Left kidney (tissue), 8 donors: ENCODE results near the gene SPDEF. TPM values are rescaled to one million over a fixed set of nuclear protein-coding genes. Genes with fewer than 3 reads are reported as not detected.

ENCODE experiments used
- DNase-seq: peaks from one replicate; pipeline ENCODE4 v3.0.0-alpha.2; 2013
- long read RNA-seq, 8 donors: transcript quantifications; one replicate each; lab custom pipeline, GENCODE V29; 2026
- polyA plus RNA-seq: library from polyadenylated mRNA; unstranded; fragments of 120-200 nt; gene quantifications from one replicate; pipeline ENCODE4 v1.2.1, GENCODE V29; 2013; ENCODE audit not compliant: insufficient read length

The SPDEF gene
- 0.07 TPM for polyA plus RNA-seq
- long read RNA-seq, donor 1 = 0 reads
- long read RNA-seq, donor 2 = 0 reads
- long read RNA-seq, donor 3 = 0 reads
- long read RNA-seq, donor 4 = 0 reads
- long read RNA-seq, donor 5 = 0 reads
- long read RNA-seq, donor 6 = 0 reads
- long read RNA-seq, donor 7 = 0 reads
- long read RNA-seq, donor 8 = 0 reads

- no peak for DNase-seq
These were observed at the start of gene SPDEF for GRCh38 chr6:34556031-34556471. Gene SPDEF, minus strand, starts transcription at chr6:34556329. Its CDS starts 11,874 bp downstream, at chr6:34544455.

GRCh38 chr6:34603707-34604106 lies 47.6 kb upstream of the SPDEF start:
- no peak for DNase-seq

- no peak for DNase-seq
These were observed 46.4 kb upstream of the SPDEF start for GRCh38 chr6:34602318-34603111.

- DNase-seq = no peak
These were observed 45.6 kb upstream of the SPDEF start for GRCh38 chr6:34601706-34602105.

- DNase-seq = no peak
These were observed 44.7 kb upstream of the SPDEF start for GRCh38 chr6:34600796-34601195.

- DNase-seq = no peak
These were observed 44.0 kb upstream of the SPDEF start for GRCh38 chr6:34600101-34600500.

- no peak for DNase-seq
These were observed 42.6 kb upstream of the SPDEF start for GRCh38 chr6:34598712-34599111.

- DNase-seq = no peak
These were observed 41.6 kb upstream of the SPDEF start for GRCh38 chr6:34597605-34598353.

- no peak for DNase-seq
These were observed 40.7 kb upstream of the SPDEF start for GRCh38 chr6:34596798-34597197.

- no peak for DNase-seq
These were observed 39.4 kb upstream of the SPDEF start for GRCh38 chr6:34595332-34596184.

- DNase-seq = no peak
These were observed 37.6 kb upstream of the SPDEF start for GRCh38 chr6:34593701-34594100.

- DNase-seq = no peak
These were observed 36.3 kb upstream of the SPDEF start for GRCh38 chr6:34592208-34592952.

GRCh38 chr6:34589691-34590090 lies 33.6 kb upstream of the SPDEF start:
- peak; percentile 63 for DNase-seq

- DNase-seq = no peak
These were observed 33.0 kb upstream of the SPDEF start for GRCh38 chr6:34589140-34589539.

GRCh38 chr6:34587851-34588250 lies 31.7 kb upstream of the SPDEF start:
- no peak for DNase-seq

- DNase-seq = no peak
These were observed 31.2 kb upstream of the SPDEF start for GRCh38 chr6:34587325-34587724.

- no peak for DNase-seq
These were observed 30.4 kb upstream of the SPDEF start for GRCh38 chr6:34586327-34587040.

- no peak for DNase-seq
These were observed 29.5 kb upstream of the SPDEF start for GRCh38 chr6:34585512-34586061.

GRCh38 chr6:34585108-34585507 lies 29.0 kb upstream of the SPDEF start:
- no peak for DNase-seq

GRCh38 chr6:34584694-34585093 lies 28.6 kb upstream of the SPDEF start:
- no peak for DNase-seq
